ENCODE results near the gene PEDS1. TPM values are rescaled to one million over a fixed set of nuclear protein-coding genes. Genes with fewer than 3 reads are reported as not detected.

The PEDS1 gene
- total and polyA plus RNA-seq, 10 of the 15 experiments (the other 5 are each of a cell fraction or from before 2014, with no cell fraction given) = 1.7 to 25.6 (median 16.8) TPM

GRCh38 chr20:50198180-50198666, 44.7 kb upstream of the PEDS1 start:
- H3K27ac ChIP-seq (ENCODE audit: control insufficient read depth, insufficient read depth) = no peak overlapping the region
- WGBS (ENCODE audit: insufficient coverage, insufficient replicate concordance, low lambda C conversion rate, missing lambda C conversion rate) = 74% methylated on average over 10 of the region's 11 CpGs
- BruUV-seq (replicated peaks) = no TSS peak

More at GRCh38 chr20:50198180-50198666, 44.7 kb upstream of the PEDS1 start:
- Histone ChIP-seq H3K79me2 (ENCODE audit: control insufficient read depth, insufficient read depth, low read length) (peaks cover 2% of the 10 kb centered on the region), H2AFZ (ENCODE audit: control insufficient read depth, low read depth, low read length) (no peak overlapping the region), H3K4me3 (no peak overlapping the region), H3K27me3 (replicated peaks in 1 of 2; ENCODE audit: control insufficient read depth in 2 of 2, insufficient read depth in 2 of 2, low read length in 1 of 2) (no peaks in the 10 kb centered on the region), H3K4me2 (ENCODE audit: control insufficient read depth, insufficient read depth) (no peak overlapping the region), H3K9ac (ENCODE audit: control insufficient read depth, insufficient read depth, low read length) (no peak overlapping the region), H3K9me3 (replicated peaks; ENCODE audit: control insufficient read depth, insufficient read depth, low read length) (no peaks in the 10 kb centered on the region; the same call in 2 of the 3 replicates), H4K20me1 (ENCODE audit: control insufficient read depth, insufficient read depth) (no peaks in the 10 kb centered on the region), H3K4me1 (ENCODE audit: control insufficient read depth, insufficient read depth, low read length) (peaks cover under 1% of the 10 kb centered on the region), H3K36me3 (ENCODE audit: control insufficient read depth in 2 of 2, insufficient read depth in 2 of 2, low read length in 1 of 2) (no peaks in the 10 kb centered on the region)
- ChIA-PET CTCF (interaction anchor here (0.5 kb wide), 1 partner anchor 687 kb away, joined by 3 read pairs; no protein-coding TSS in a partner anchor), RAD21 (ENCODE audit: unreplicated experiment) (no interaction called here), POLR2A (no interaction called here), SMC1A (ENCODE audit: uncharacterized antibody, unreplicated experiment) (interaction anchor here (0.6 kb wide), 1 partner anchor 434 kb away, joined by 4 read pairs; no protein-coding TSS in a partner anchor)
- intact Hi-C loops (cut with micrococcal nuclease; ENCODE audit: unreplicated experiment) (no loop called here), in situ Hi-C loops (cut with MboI) (no loop called here)
- no peak for FAIRE-seq
- no peak for DNase-seq (ENCODE audit: low read depth, low spot score)
- TF ChIP-seq IRF5 (IDR thresholded peaks at IDR 0.05; ENCODE audit: borderline replicate concordance) = no peak
- no peak for TF ChIP-seq MAX (IDR thresholded peaks at IDR 0.05; ENCODE audit: low read depth, low read length)
- no peak for TF ChIP-seq MLLT1 (IDR thresholded peaks at IDR 0.05)
- no peak for TF ChIP-seq CREM (IDR thresholded peaks at IDR 0.05; ENCODE audit: low read depth)
- no peak for ATAC-seq

Data from GM12878 (cell line).